Trophoblast cell (in vitro differentiated cells and primary cell): ENCODE measurements around the gene UVSSA.

Experiments used
- DNase-seq, 2 donors: peaks; one replicate each; pipeline ENCODE4 v3.0.0-alpha.2; 2016
- H2AFZ ChIP-seq: 2 replicates; pipeline ENCODE4 v1.6.1; 2013; ENCODE audit warnings: low read length, moderate library complexity, mild to moderate bottlenecking; ENCODE audit not compliant: insufficient read depth, poor library complexity
- H2AK5ac ChIP-seq: 2 replicates; pipeline ENCODE4 v1.6.1; 2013; ENCODE audit warnings: mild to moderate bottlenecking, low read length
- H2BK120ac ChIP-seq: 2 replicates; pipeline ENCODE4 v1.6.1; 2013; ENCODE audit warnings: low read length, mild to moderate bottlenecking, moderate library complexity; ENCODE audit not compliant: insufficient read depth, poor library complexity
- H2BK12ac ChIP-seq: 2 replicates; pipeline ENCODE4 v1.6.1; 2013; ENCODE audit warnings: mild to moderate bottlenecking, low read length, moderate library complexity
- H2BK5ac ChIP-seq: 2 replicates; pipeline ENCODE4 v1.6.1; 2013; ENCODE audit warnings: low read length, low read depth, moderate library complexity, mild to moderate bottlenecking; ENCODE audit not compliant: poor library complexity
- H3K14ac ChIP-seq: 2 replicates; pipeline ENCODE4 v1.6.1; 2013; ENCODE audit warnings: mild to moderate bottlenecking, low read length
- H3K18ac ChIP-seq: 2 replicates; pipeline ENCODE4 v1.6.1; 2013; ENCODE audit warnings: mild to moderate bottlenecking, low read length
- H3K23ac ChIP-seq: 2 replicates; pipeline ENCODE4 v1.6.1; 2013; ENCODE audit warnings: low read length
- H3K27ac ChIP-seq: 2 replicates; pipeline ENCODE4 v1.5.1; 2013; ENCODE audit warnings: low read depth, mild to moderate bottlenecking, inconsistent platforms, low read length, moderate library complexity
- H3K27me3 ChIP-seq: 2 replicates; pipeline ENCODE4 v1.6.1; 2013; ENCODE audit warnings: inconsistent platforms, mild to moderate bottlenecking, low read length, moderate library complexity; ENCODE audit not compliant: insufficient read depth
- H3K36me3 ChIP-seq, 2 experiments: 1 replicate in 1 of 2; 2 replicates in 1 of 2; pipeline ENCODE4 v1.6.1; 2013; ENCODE audit warnings: low read length in 2 of 2, mild to moderate bottlenecking in 2 of 2, moderate library complexity in 1 of 2; ENCODE audit not compliant: insufficient read depth in 2 of 2, control insufficient read depth in 1 of 2
- H3K4ac ChIP-seq: 2 replicates; pipeline ENCODE4 v1.6.1; 2013; ENCODE audit warnings: low read depth, mild to moderate bottlenecking, low read length, moderate library complexity
- H3K4me1 ChIP-seq, 2 experiments: 1 replicate in 1 of 2; 2 replicates in 1 of 2; pipeline ENCODE4 v1.6.1; 2013; ENCODE audit warnings: low read length in 2 of 2, mild to moderate bottlenecking in 2 of 2, moderate library complexity in 1 of 2; ENCODE audit not compliant: insufficient read depth in 2 of 2, control insufficient read depth in 1 of 2
- H3K4me2 ChIP-seq: 2 replicates; pipeline ENCODE4 v1.6.1; 2013; ENCODE audit warnings: inconsistent platforms, mild to moderate bottlenecking, low read length, moderate library complexity
- H3K4me3 ChIP-seq: 2 replicates; pipeline ENCODE4 v1.5.1; 2013; ENCODE audit warnings: mild to moderate bottlenecking, low read depth, low read length, inconsistent platforms
- H3K79me1 ChIP-seq: one replicate; pipeline ENCODE4 v1.6.1; 2013; ENCODE audit warnings: low read length
- H3K79me2 ChIP-seq: 2 replicates; pipeline ENCODE4 v1.6.1; 2013; ENCODE audit warnings: low read length, mild to moderate bottlenecking; ENCODE audit not compliant: control insufficient read depth, insufficient read depth, poor library complexity
- H3K9ac ChIP-seq: 2 replicates; pipeline ENCODE4 v1.6.1; 2013; ENCODE audit warnings: mild to moderate bottlenecking, low read length
- H3K9me3 ChIP-seq: 2 replicates; pipeline ENCODE4 v1.6.1; 2013; ENCODE audit warnings: low read depth, mild to moderate bottlenecking, control low read depth, inconsistent platforms, low read length; ENCODE audit not compliant: insufficient read depth
- H4K12ac ChIP-seq: 2 replicates; pipeline ENCODE4 v1.6.1; 2013; ENCODE audit warnings: low read depth, mild to moderate bottlenecking, low read length, moderate library complexity
- H4K8ac ChIP-seq: 2 replicates; pipeline ENCODE4 v1.6.1; 2013; ENCODE audit warnings: low read depth, mild to moderate bottlenecking, low read length, moderate library complexity
- H4K91ac ChIP-seq: one replicate; pipeline ENCODE4 v1.6.1; 2013; ENCODE audit warnings: low read depth, mild to moderate bottlenecking, low read length, moderate library complexity
- WGBS: extraction: QIAGEN DNeasy Blood & Tissue Kit; methylation state at CpG from one replicate; pipeline ENCODE4 v1.1.7; 2013; ENCODE audit warnings: missing lambda C conversion rate; ENCODE audit not compliant: insufficient read length, insufficient coverage; ENCODE audit errors: extremely low coverage; 5-methylcytosine and 5-hydroxymethylcytosine counted together

Gene UVSSA

DNA sequence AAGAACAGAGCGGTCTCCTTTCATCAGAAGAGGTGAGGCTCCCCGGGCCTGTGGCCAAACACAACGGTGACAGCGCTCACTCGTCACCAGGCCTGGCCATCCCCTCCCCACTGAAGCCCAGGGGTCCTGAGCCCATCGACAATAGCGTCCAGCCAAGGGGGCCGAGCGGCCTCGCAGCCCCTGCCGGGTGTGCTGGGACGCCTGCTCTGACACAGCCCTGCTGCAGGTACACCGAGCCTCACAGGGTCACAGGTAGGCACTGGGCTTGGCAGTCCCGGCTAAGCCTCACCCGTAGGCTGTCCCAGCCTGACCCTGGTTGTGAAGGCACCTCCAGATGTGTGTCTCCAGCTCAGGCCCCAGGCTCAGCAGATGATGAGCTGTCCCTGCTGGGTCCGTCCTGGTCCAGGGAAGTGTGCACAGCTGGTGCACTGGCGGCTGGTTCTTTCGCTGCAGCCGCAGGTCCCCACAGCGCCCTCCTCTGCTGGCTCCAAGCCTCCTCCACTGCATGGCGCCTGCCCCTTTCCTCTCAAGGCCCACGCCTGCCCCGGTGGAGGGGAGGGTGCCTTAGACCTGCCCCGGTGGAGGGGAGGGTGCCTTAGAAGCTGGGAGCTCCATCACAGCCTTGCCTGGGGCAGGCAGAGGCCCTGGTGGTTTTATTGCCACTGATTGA is 21.5 kb downstream of the UVSSA start:
- H2BK120ac ChIP-seq, result no peak overlapping the region
- H3K4me3 ChIP-seq, result no peak overlapping the region
- H3K4ac ChIP-seq, result no peak overlapping the region
- no peak overlapping the region for H3K9ac ChIP-seq
- no peak overlapping the region for H2BK12ac ChIP-seq
- no peak overlapping the region for H3K27ac ChIP-seq
- H3K9me3 ChIP-seq, result no peaks in the 10 kb centered on the region
- H2AFZ ChIP-seq, result no peak overlapping the region
- H3K27me3 ChIP-seq, result no peaks in the 10 kb centered on the region
- H3K18ac ChIP-seq, result no peak overlapping the region
- H3K4me2 ChIP-seq, result no peak overlapping the region
- no peak overlapping the region for H4K91ac ChIP-seq
- H4K8ac ChIP-seq, result no peak overlapping the region
- no peak overlapping the region for H2AK5ac ChIP-seq
- H3K23ac ChIP-seq, result no peak overlapping the region
- no peak overlapping the region for H2BK5ac ChIP-seq
- no peak for DNase-seq
- peaks cover 19 to 23% of the 10 kb centered on the region in 2 experiments for H3K36me3 ChIP-seq
- no peaks in the 10 kb centered on the region for H3K4me1 ChIP-seq
- H3K79me1 ChIP-seq, result no peaks in the 10 kb centered on the region
- H3K14ac ChIP-seq, result no peak overlapping the region
- H3K79me2 ChIP-seq, result no peaks in the 10 kb centered on the region
- no peak overlapping the region for H4K12ac ChIP-seq
- no CpG with 5 or more reads among the region's 24 CpGs for WGBS

DNA sequence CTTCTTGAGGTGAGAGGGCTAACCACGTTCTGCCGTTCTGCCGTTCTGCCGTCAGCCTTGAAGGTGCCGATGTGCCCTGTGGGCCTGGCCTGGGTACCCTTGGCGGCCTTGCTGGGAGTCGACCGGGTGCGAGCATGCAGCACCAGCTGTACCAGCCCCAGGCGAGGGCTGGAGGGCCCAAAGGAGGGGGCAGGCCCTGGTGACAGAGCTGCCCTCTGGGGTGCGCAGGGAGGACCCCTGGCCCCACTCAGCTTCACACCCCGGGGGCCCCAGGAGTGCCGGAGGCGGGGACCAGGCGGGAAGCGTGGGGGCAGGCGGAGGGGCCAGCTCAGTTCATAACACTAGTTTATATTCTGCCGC is 22.1 kb downstream of the UVSSA start:
- WGBS, result no CpG with 5 or more reads among the region's 18 CpGs
- no peak overlapping the region for H3K4me2 ChIP-seq
- H3K9ac ChIP-seq, result no peak overlapping the region
- no peak overlapping the region for H2AFZ ChIP-seq
- H4K8ac ChIP-seq, result no peak overlapping the region
- H3K4me3 ChIP-seq, result no peak overlapping the region
- no peaks in the 10 kb centered on the region for H3K4me1 ChIP-seq
- no peak overlapping the region for H3K27ac ChIP-seq
- H3K4ac ChIP-seq, result no peak overlapping the region
- H3K18ac ChIP-seq, result no peak overlapping the region
- no peaks in the 10 kb centered on the region for H3K27me3 ChIP-seq
- no peaks in the 10 kb centered on the region for H3K79me1 ChIP-seq
- H3K23ac ChIP-seq, result no peak overlapping the region
- H2AK5ac ChIP-seq, result no peak overlapping the region
- H4K91ac ChIP-seq, result no peak overlapping the region
- no peak overlapping the region for H3K14ac ChIP-seq
- no peaks in the 10 kb centered on the region for H3K9me3 ChIP-seq
- no peak for DNase-seq
- no peak overlapping the region for H2BK5ac ChIP-seq
- peaks cover 19 to 28% of the 10 kb centered on the region in 2 experiments for H3K36me3 ChIP-seq
- no peaks in the 10 kb centered on the region for H3K79me2 ChIP-seq
- no peak overlapping the region for H2BK12ac ChIP-seq
- H2BK120ac ChIP-seq, result no peak overlapping the region
- H4K12ac ChIP-seq, result no peak overlapping the region

DNA sequence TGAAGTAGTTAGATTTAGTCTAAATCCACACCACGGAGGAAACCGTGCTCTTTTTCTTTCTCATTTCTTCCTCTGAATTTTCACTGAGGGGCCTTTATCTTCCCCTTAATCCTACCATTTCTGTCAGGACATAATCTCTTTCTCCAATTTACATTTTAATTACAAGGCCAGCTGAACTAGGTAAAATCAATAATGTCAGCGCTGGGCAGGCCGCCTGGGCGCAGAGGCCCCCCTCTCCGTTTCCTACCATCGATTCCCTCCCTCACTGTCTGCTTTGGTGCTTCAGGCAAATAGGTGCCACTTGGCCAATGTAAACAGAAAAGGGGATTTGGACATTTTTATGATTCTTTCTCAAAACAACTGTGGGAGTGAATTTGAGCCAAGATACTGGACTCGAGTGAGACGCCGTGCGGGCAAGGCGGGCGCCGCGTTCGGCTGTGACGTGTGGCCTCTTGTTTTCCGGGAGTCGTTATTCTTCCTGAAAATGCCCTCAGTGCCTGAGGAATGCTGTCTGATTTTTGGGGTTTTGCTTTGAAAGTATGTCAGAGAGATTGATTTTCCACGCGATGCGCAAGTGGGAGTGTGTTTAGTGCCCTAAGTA is 22.6 kb downstream of the UVSSA start:
- DNase-seq, result no peak
- no peaks in the 10 kb centered on the region for H3K27me3 ChIP-seq
- no peak overlapping the region for H4K12ac ChIP-seq
- no CpG with 5 or more reads among the region's 22 CpGs for WGBS
- H2BK120ac ChIP-seq, result no peak overlapping the region
- H3K79me1 ChIP-seq, result no peaks in the 10 kb centered on the region
- H2AFZ ChIP-seq, result no peak overlapping the region
- no peak overlapping the region for H3K4me3 ChIP-seq
- no peak overlapping the region for H3K4me2 ChIP-seq
- H3K4ac ChIP-seq, result no peak overlapping the region
- H2BK5ac ChIP-seq, result no peak overlapping the region
- no peak overlapping the region for H3K23ac ChIP-seq
- no peak overlapping the region for H3K18ac ChIP-seq
- H3K36me3 ChIP-seq, result peaks cover 22 to 33% of the 10 kb centered on the region in 2 experiments
- no peaks in the 10 kb centered on the region for H3K9me3 ChIP-seq
- no peak overlapping the region for H3K9ac ChIP-seq
- no peak overlapping the region for H3K14ac ChIP-seq
- no peaks in the 10 kb centered on the region for H3K4me1 ChIP-seq
- no peak overlapping the region for H4K91ac ChIP-seq
- no peaks in the 10 kb centered on the region for H3K79me2 ChIP-seq
- no peak overlapping the region for H2BK12ac ChIP-seq
- H3K27ac ChIP-seq, result no peak overlapping the region
- no peak overlapping the region for H2AK5ac ChIP-seq
- no peak overlapping the region for H4K8ac ChIP-seq

DNA sequence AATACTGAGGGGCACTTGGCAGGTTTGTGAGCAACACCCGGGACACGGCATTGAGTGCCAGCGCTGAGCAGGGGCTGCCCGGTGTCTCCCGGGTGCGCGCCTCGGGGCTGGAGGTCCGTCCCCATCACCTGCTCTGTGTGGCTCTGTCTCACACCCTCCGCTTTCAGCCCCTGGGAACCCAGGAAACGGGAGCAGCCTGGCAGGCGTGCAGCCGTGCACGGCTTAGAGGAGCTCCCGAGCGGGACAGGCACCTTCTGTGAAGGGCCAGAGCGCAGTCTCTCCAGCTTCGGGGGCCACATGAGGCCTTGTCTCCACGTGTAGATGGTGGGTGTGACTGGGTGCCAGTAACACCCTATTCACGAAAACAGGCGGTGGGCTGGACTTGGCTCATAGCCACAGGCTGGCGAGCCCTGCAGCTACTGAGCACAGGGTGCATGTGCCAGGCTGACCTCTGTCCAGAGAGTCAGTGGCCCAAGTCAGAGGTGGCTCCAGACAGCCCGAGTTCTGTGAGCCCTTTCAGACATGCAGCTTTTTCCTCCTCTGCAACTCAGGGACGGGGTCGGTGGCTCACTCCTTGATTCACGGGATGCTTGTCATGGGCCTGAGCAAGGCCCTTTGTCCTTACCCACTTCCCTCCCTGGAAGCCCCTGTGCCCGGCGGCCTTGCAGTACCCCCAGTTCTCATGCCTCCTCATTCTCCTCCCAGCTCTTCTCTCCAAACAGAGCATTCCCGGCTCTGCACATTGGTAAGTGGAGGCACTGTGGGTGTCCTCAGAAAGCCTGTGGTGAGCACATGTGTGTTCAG is 23.5 kb downstream of the UVSSA start:
- Histone ChIP-seq H3K23ac (no peak overlapping the region), H2AK5ac (no peak overlapping the region), H4K12ac (no peak overlapping the region), H3K14ac (no peak overlapping the region), H3K27me3 (no peaks in the 10 kb centered on the region), H4K91ac (no peak overlapping the region), H3K9me3 (no peaks in the 10 kb centered on the region), H3K18ac (no peak overlapping the region), H3K27ac (no peak overlapping the region), H3K79me2 (no peaks in the 10 kb centered on the region), H2BK12ac (no peak overlapping the region), H2BK120ac (no peak overlapping the region), H3K9ac (no peak overlapping the region), H3K4me3 (no peak overlapping the region), H3K4me2 (no peak overlapping the region), H2AFZ (no peak overlapping the region), H3K4me1 (no peaks in the 10 kb centered on the region), H2BK5ac (no peak overlapping the region), H4K8ac (no peak overlapping the region), H3K36me3 (peaks cover 30 to 42% of the 10 kb centered on the region in 2 experiments), H3K4ac (no peak overlapping the region), H3K79me1 (no peaks in the 10 kb centered on the region)
- DNase-seq, result no peak
- WGBS, result no CpG with 5 or more reads among the region's 29 CpGs
